SK-N-SH (cell line): ENCODE results near the gene E4F1.

Experiments
- CTCF ChIP-seq: fragments of 200-600 bp; sonication (generic); IDR thresholded peaks from 2 replicates; pipeline ENCODE4 v1.6.1; 2017; ENCODE audit warnings: antibody characterized with exemption, mild to moderate bottlenecking, moderate library complexity
- EP300 ChIP-seq, 2 experiments: IDR thresholded peaks; 2 replicates each; pipeline versions ENCODE4 v1.4.0 to v1.6.1; 2012; ENCODE audit warnings: borderline replicate concordance in 1 of 2, low read depth in 1 of 2, low read length in 1 of 2
- JUND ChIP-seq: IDR thresholded peaks from 2 replicates; pipeline ENCODE4 v1.4.0; 2012
- YY1 ChIP-seq: IDR thresholded peaks from 2 replicates; pipeline ENCODE4 v1.4.0; 2012; ENCODE audit warnings: low read depth, mild to moderate bottlenecking
- TF ChIP-seq, protein P1 (sequence below): IDR thresholded peaks from 2 replicates; pipeline ENCODE4 v1.6.1; 2012; ENCODE audit warnings: mild to moderate bottlenecking, low read depth, low read length, moderate library complexity

DNA sequence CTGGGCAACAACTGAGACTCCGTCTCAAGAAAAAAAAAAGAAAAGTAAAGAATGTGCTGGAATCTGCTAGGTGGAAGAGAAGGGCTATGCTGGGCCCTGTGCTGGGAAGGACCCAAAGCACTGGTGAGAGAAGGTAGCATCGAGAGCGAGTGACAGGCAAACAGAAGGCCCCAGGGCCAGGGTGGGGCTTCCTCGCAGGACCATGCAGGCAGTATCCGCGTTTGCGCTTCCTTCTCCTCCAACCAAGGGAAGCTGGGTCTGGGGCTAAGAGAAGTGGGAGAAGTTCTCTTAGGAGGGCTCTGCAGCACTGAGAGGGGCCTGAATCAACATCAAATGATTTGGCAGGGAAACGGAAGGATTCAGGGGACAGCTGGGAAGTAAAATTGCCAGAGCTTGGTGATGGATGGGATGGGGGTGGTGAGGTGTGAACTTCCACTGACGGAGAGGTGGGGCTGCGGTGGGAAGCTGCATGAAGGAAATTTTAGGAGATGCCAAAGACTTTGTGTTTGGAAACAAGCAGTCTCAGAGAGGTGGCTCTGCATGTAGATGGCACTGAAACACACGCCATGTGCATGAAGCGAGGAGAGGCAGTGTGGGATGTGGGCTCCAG lies 33.2 kb downstream of the E4F1 start:
- no peak for TF ChIP-seq CTCF
- no peak for TF ChIP-seq JUND
- TF ChIP-seq YY1 = no peak
- TF ChIP-seq EP300 (IDR thresholded peaks at IDR 0.05; ENCODE audit: borderline replicate concordance in 1 of 2, low read depth in 1 of 2, low read length in 1 of 2) = no peak
- TF ChIP-seq, protein P1, sequence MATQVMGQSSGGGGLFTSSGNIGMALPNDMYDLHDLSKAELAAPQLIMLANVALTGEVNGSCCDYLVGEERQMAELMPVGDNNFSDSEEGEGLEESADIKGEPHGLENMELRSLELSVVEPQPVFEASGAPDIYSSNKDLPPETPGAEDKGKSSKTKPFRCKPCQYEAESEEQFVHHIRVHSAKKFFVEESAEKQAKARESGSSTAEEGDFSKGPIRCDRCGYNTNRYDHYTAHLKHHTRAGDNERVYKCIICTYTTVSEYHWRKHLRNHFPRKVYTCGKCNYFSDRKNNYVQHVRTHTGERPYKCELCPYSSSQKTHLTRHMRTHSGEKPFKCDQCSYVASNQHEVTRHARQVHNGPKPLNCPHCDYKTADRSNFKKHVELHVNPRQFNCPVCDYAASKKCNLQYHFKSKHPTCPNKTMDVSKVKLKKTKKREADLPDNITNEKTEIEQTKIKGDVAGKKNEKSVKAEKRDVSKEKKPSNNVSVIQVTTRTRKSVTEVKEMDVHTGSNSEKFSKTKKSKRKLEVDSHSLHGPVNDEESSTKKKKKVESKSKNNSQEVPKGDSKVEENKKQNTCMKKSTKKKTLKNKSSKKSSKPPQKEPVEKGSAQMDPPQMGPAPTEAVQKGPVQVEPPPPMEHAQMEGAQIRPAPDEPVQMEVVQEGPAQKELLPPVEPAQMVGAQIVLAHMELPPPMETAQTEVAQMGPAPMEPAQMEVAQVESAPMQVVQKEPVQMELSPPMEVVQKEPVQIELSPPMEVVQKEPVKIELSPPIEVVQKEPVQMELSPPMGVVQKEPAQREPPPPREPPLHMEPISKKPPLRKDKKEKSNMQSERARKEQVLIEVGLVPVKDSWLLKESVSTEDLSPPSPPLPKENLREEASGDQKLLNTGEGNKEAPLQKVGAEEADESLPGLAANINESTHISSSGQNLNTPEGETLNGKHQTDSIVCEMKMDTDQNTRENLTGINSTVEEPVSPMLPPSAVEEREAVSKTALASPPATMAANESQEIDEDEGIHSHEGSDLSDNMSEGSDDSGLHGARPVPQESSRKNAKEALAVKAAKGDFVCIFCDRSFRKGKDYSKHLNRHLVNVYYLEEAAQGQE = no peak
